ENCODE measurements around the gene ABCA12. TPM values are rescaled to one million over a fixed set of nuclear protein-coding genes. Genes with fewer than 3 reads are reported as not detected.

Gene ABCA12
- polyA plus RNA-seq, 1 of the 3 experiments (the other 2 are of a cell fraction), result 0.07 TPM

DNA sequence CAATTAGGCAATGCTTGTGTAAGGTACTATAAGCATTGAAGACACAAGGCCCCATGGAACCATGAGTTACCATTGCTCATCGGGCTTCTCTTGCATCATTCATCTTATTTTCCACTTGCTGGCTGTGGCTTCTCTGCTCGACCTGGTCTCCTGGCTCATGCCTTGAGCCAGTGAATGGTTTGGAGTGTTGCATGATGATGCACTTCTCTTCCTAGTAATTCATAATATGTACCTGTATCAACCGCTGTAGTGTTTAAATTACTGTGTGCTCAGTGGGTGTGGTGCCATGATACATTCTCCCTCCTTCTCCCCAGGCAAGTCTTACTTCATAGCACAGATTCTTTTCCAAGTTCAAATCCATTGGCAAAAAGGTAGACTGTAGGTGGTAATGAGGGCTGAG is 66.8 kb downstream of the ABCA12 start:
- H3K79me2 ChIP-seq (ENCODE audit: insufficient read depth), result no peaks in the 10 kb centered on the region
- TF ChIP-seq RCOR1 (IDR thresholded peaks at IDR 0.05; ENCODE audit: low read length) (no peak), MEF2A (IDR thresholded peaks at IDR 0.05; ENCODE audit: borderline replicate concordance, low read depth) (no peak), EP300 (IDR thresholded peaks at IDR 0.05; ENCODE audit: borderline replicate concordance in 1 of 2, low read depth in 1 of 2, low read length in 1 of 2) (no peak), RXRA (IDR thresholded peaks at IDR 0.05; ENCODE audit: borderline replicate concordance, low read depth) (no peak), RAD21 (IDR thresholded peaks at IDR 0.05; ENCODE audit: low read length) (no peak), GATA2 (CRISPR knock-in tag; IDR thresholded peaks at IDR 0.05) (no peak), SMC3 (IDR thresholded peaks at IDR 0.05; ENCODE audit: low read depth, low read length) (no peak), JUND (IDR thresholded peaks at IDR 0.05) (no peak), FOSL2 (IDR thresholded peaks at IDR 0.05; ENCODE audit: borderline replicate concordance, low read depth) (no peak), TCF12 (IDR thresholded peaks at IDR 0.05) (no peak), CHD2 (IDR thresholded peaks at IDR 0.05; ENCODE audit: low read length, partially characterized antibody) (no peak)
- TF ChIP-seq, protein P1, sequence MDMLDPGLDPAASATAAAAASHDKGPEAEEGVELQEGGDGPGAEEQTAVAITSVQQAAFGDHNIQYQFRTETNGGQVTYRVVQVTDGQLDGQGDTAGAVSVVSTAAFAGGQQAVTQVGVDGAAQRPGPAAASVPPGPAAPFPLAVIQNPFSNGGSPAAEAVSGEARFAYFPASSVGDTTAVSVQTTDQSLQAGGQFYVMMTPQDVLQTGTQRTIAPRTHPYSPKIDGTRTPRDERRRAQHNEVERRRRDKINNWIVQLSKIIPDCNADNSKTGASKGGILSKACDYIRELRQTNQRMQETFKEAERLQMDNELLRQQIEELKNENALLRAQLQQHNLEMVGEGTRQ (IDR thresholded peaks at IDR 0.05; ENCODE audit: borderline replicate concordance, low read depth, low read length), result no peak
- TF ChIP-seq, protein P2, sequence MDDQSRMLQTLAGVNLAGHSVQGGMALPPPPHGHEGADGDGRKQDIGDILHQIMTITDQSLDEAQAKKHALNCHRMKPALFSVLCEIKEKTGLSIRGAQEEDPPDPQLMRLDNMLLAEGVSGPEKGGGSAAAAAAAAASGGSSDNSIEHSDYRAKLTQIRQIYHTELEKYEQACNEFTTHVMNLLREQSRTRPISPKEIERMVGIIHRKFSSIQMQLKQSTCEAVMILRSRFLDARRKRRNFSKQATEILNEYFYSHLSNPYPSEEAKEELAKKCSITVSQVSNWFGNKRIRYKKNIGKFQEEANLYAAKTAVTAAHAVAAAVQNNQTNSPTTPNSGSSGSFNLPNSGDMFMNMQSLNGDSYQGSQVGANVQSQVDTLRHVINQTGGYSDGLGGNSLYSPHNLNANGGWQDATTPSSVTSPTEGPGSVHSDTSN (IDR thresholded peaks at IDR 0.05), result no peak
- H3K4me3 ChIP-seq (ENCODE audit: low read depth in 2 of 2, low read length in 1 of 2), result no peak overlapping the region
- ChIA-PET POLR2A (no interaction called here), CTCF (no interaction called here)
- DNase-seq, result no peak
- H4K20me1 ChIP-seq (ENCODE audit: insufficient read depth), result no peaks in the 10 kb centered on the region
- no peak overlapping the region for H3K9ac ChIP-seq
- H2AFZ ChIP-seq (ENCODE audit: low read depth), result no peak overlapping the region
- H3K27me3 ChIP-seq (ENCODE audit: insufficient read depth), result no peaks in the 10 kb centered on the region
- H3K27ac ChIP-seq (ENCODE audit: low read depth in 2 of 2, low read length in 1 of 2), result no peak overlapping the region
- no peak overlapping the region for H3K4me2 ChIP-seq
- H3K36me3 ChIP-seq (replicated peaks in 1 of 2; ENCODE audit: control insufficient read depth in 1 of 2, insufficient read depth in 2 of 2, low read length in 1 of 2), result no peaks in the 10 kb centered on the region
- no peaks in the 10 kb centered on the region; a peak in 1 of 4 replicates for H3K4me1 ChIP-seq (ENCODE audit: control insufficient read depth in 1 of 2, insufficient read depth in 2 of 2, low read depth in 1 of 2, low read length in 1 of 2)
- no peaks in the 10 kb centered on the region for H3K9me3 ChIP-seq
- no peaks in the 10 kb centered on the region for H3K9me2 ChIP-seq
- no peaks in the 10 kb centered on the region for H3F3A ChIP-seq (replicated peaks; ENCODE audit: insufficient read depth)
- 58% methylated on average over 3 of the region's 3 CpGs for WGBS (ENCODE audit: low lambda C conversion rate)

DNA sequence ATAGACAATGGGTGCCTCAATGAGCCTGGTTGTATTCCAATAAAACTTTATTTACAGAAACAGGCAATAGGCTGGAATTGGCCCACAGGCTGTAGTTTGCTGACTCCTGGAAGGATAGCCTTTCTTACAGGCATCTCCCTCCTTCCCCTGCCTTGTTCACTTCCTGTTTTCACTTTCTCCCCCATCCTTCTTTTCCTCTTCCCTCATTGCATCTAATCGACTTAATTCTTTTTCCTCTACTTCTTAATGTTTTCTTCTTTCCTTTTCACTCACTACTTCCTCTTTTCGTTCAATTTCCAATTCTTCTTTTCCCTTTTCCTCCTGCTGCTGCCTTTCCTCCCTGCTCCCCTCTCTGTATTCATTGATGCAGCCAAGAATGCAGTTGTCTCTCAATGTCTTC is 70.0 kb downstream of the ABCA12 start:
- CTCF ChIA-PET, result no interaction called here
- TF ChIP-seq, protein P2 (IDR thresholded peaks at IDR 0.05), result no peak
- no peak for TF ChIP-seq NFIC (IDR thresholded peaks at IDR 0.05; ENCODE audit: borderline replicate concordance)
- TF ChIP-seq, protein P3, sequence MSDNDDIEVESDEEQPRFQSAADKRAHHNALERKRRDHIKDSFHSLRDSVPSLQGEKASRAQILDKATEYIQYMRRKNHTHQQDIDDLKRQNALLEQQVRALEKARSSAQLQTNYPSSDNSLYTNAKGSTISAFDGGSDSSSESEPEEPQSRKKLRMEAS (IDR thresholded peaks at IDR 0.05; ENCODE audit: low read depth), result no peak
- TF ChIP-seq MXI1 (IDR thresholded peaks at IDR 0.05; ENCODE audit: low read depth, low read length), result no peak
- no peak for TF ChIP-seq TCF12 (IDR thresholded peaks at IDR 0.05)
- no peak for TF ChIP-seq RFX5 (IDR thresholded peaks at IDR 0.05; ENCODE audit: low read length)
- no peak for TF ChIP-seq NRF1 (IDR thresholded peaks at IDR 0.05; ENCODE audit: low read depth, low read length)
- TF ChIP-seq EP300 (IDR thresholded peaks at IDR 0.05; ENCODE audit: borderline replicate concordance in 1 of 2, low read depth in 1 of 2, low read length in 1 of 2), result no peak
- TF ChIP-seq RCOR1 (IDR thresholded peaks at IDR 0.05; ENCODE audit: low read length), result no peak
- TF ChIP-seq, protein P4, sequence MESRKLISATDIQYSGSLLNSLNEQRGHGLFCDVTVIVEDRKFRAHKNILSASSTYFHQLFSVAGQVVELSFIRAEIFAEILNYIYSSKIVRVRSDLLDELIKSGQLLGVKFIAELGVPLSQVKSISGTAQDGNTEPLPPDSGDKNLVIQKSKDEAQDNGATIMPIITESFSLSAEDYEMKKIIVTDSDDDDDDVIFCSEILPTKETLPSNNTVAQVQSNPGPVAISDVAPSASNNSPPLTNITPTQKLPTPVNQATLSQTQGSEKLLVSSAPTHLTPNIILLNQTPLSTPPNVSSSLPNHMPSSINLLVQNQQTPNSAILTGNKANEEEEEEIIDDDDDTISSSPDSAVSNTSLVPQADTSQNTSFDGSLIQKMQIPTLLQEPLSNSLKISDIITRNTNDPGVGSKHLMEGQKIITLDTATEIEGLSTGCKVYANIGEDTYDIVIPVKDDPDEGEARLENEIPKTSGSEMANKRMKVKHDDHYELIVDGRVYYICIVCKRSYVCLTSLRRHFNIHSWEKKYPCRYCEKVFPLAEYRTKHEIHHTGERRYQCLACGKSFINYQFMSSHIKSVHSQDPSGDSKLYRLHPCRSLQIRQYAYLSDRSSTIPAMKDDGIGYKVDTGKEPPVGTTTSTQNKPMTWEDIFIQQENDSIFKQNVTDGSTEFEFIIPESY (IDR thresholded peaks at IDR 0.05; ENCODE audit: borderline replicate concordance, low read depth), result no peak
- TF ChIP-seq YY1 (IDR thresholded peaks at IDR 0.05; ENCODE audit: low read depth), result no peak
- no peak for TF ChIP-seq SMC3 (IDR thresholded peaks at IDR 0.05; ENCODE audit: low read depth, low read length)
- TF ChIP-seq POLR2AphosphoS5 (IDR thresholded peaks at IDR 0.05; ENCODE audit: low read depth, low read length), result no peak
- no peak for TF ChIP-seq FOSL2 (IDR thresholded peaks at IDR 0.05; ENCODE audit: borderline replicate concordance, low read depth)
- TF ChIP-seq, protein P5, sequence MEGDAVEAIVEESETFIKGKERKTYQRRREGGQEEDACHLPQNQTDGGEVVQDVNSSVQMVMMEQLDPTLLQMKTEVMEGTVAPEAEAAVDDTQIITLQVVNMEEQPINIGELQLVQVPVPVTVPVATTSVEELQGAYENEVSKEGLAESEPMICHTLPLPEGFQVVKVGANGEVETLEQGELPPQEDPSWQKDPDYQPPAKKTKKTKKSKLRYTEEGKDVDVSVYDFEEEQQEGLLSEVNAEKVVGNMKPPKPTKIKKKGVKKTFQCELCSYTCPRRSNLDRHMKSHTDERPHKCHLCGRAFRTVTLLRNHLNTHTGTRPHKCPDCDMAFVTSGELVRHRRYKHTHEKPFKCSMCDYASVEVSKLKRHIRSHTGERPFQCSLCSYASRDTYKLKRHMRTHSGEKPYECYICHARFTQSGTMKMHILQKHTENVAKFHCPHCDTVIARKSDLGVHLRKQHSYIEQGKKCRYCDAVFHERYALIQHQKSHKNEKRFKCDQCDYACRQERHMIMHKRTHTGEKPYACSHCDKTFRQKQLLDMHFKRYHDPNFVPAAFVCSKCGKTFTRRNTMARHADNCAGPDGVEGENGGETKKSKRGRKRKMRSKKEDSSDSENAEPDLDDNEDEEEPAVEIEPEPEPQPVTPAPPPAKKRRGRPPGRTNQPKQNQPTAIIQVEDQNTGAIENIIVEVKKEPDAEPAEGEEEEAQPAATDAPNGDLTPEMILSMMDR (IDR thresholded peaks at IDR 0.05), result no peak

More for the DNA sequence above, 70.0 kb downstream of the ABCA12 start:
- Histone ChIP-seq H3K27me3 (ENCODE audit: insufficient read depth) (no peaks in the 10 kb centered on the region), H3K4me2 (no peak overlapping the region), H3K9ac (no peak overlapping the region), H3K9me3 (no peaks in the 10 kb centered on the region), H3K4me1 (ENCODE audit: control insufficient read depth in 1 of 2, insufficient read depth in 2 of 2, low read depth in 1 of 2, low read length in 1 of 2) (peaks cover 0 to 3% of the 10 kb centered on the region in 2 experiments; a peak in 2 of 4 replicates), H3F3A (replicated peaks; ENCODE audit: insufficient read depth) (no peaks in the 10 kb centered on the region), H2AFZ (ENCODE audit: low read depth) (no peak overlapping the region), H3K27ac (ENCODE audit: low read depth in 2 of 2, low read length in 1 of 2) (no peak overlapping the region), H3K79me2 (ENCODE audit: insufficient read depth) (no peaks in the 10 kb centered on the region), H3K4me3 (ENCODE audit: low read depth in 2 of 2, low read length in 1 of 2) (no peak overlapping the region), H3K36me3 (replicated peaks in 1 of 2; ENCODE audit: control insufficient read depth in 1 of 2, insufficient read depth in 2 of 2, low read length in 1 of 2) (no peaks in the 10 kb centered on the region), H4K20me1 (ENCODE audit: insufficient read depth) (no peaks in the 10 kb centered on the region), H3K9me2 (no peaks in the 10 kb centered on the region)
- WGBS (ENCODE audit: low lambda C conversion rate), result 25% methylated on average over 2 of the region's 2 CpGs
- DNase-seq, result no peak
- POLR2A ChIA-PET, result no interaction called here
